Mucosa of stomach (tissue), 1 donor: ENCODE measurements around the gene PDCD4.

Experiments
- H3K27me3 ChIP-seq: one replicate; pipeline ENCODE4 v1.7.0; 2013; ENCODE audit warnings: mild to moderate bottlenecking, low read length; ENCODE audit not compliant: control insufficient read depth, insufficient read depth
- H3K36me3 ChIP-seq: one replicate; pipeline ENCODE4 v1.7.0; 2013; ENCODE audit warnings: low read length; ENCODE audit not compliant: control insufficient read depth, insufficient read depth
- H3K4me1 ChIP-seq: one replicate; pipeline ENCODE4 v1.7.0; 2013; ENCODE audit warnings: mild to moderate bottlenecking, low read length; ENCODE audit not compliant: control insufficient read depth, insufficient read depth
- H3K4me3 ChIP-seq: one replicate; pipeline ENCODE4 v1.7.0; 2013; ENCODE audit warnings: low read length
- H3K9ac ChIP-seq: one replicate; pipeline ENCODE4 v1.7.0; 2013; ENCODE audit warnings: mild to moderate bottlenecking, low read length, moderate library complexity
- H3K9me3 ChIP-seq: one replicate; pipeline ENCODE4 v1.7.0; 2013; ENCODE audit warnings: mild to moderate bottlenecking, low read length, moderate library complexity; ENCODE audit not compliant: control insufficient read depth
- donor health status: Pancreatic carcinoma.

PDCD4 gene

GRCh38 chr10:110843796-110844616 lies 27.7 kb upstream of the PDCD4 start:
- no peak overlapping the region for H3K4me3 ChIP-seq
- peaks cover 83% of the 10 kb centered on the region for H3K4me1 ChIP-seq
- no peaks in the 10 kb centered on the region for H3K27me3 ChIP-seq
- H3K36me3 ChIP-seq, result no peaks in the 10 kb centered on the region
- no peak overlapping the region for H3K9ac ChIP-seq
- H3K9me3 ChIP-seq, result no peaks in the 10 kb centered on the region

DNA sequence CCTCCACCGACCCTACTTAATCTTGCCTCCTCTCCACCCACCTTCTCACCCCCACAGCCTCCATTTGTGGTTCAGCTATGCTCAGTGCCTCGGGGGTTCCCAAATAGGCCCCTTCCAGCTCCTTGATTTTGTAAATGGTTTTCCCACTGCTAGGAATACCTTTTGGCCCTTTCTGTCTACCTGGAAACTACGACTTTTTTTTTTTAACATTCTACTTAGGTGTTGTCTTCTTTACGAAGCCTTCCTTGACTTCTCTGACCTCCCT lies 27.2 kb upstream of the PDCD4 start:
- Histone ChIP-seq H3K9ac (no peak overlapping the region), H3K4me3 (no peak overlapping the region), H3K4me1 (peaks cover 80% of the 10 kb centered on the region)

DNA sequence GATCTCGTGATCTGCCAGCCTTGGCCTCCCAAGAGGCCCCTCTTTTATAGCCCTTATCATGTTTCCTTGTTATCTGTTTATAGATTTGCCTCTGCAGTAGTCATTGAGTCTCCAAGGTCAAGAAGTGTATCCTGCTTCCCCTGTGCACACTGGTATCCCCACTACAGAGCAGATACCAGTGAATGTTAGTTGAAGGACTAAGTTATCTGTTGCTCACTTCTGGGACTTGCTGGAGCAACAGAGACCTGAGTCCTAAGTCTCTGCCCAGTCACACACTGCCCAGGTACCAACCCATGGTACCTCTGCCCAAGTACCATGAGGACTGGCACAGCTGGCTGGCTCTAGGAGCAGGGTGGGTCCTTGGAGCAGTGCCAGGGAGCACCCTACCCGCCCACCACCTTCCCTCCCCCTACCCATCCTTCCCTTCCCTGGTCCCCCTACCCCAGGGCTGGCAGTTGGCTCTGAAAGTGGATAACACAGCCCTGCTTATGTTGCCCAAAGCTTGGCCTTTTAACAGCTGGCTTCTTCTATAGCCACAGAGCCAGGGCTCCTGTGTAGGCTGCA lies 26.5 kb upstream of the PDCD4 start:
- H3K36me3 ChIP-seq, result no peaks in the 10 kb centered on the region
- peaks cover 72% of the 10 kb centered on the region for H3K4me1 ChIP-seq
- H3K9me3 ChIP-seq, result no peaks in the 10 kb centered on the region
- H3K9ac ChIP-seq, result peak overlapping the region; percentile 25
- H3K27me3 ChIP-seq, result no peaks in the 10 kb centered on the region
- H3K4me3 ChIP-seq, result no peak overlapping the region

More for the DNA sequence above, 27.2 kb upstream of the PDCD4 start:
- no peaks in the 10 kb centered on the region for H3K36me3 ChIP-seq
- no peaks in the 10 kb centered on the region for H3K27me3 ChIP-seq
- H3K9me3 ChIP-seq, result no peaks in the 10 kb centered on the region

DNA sequence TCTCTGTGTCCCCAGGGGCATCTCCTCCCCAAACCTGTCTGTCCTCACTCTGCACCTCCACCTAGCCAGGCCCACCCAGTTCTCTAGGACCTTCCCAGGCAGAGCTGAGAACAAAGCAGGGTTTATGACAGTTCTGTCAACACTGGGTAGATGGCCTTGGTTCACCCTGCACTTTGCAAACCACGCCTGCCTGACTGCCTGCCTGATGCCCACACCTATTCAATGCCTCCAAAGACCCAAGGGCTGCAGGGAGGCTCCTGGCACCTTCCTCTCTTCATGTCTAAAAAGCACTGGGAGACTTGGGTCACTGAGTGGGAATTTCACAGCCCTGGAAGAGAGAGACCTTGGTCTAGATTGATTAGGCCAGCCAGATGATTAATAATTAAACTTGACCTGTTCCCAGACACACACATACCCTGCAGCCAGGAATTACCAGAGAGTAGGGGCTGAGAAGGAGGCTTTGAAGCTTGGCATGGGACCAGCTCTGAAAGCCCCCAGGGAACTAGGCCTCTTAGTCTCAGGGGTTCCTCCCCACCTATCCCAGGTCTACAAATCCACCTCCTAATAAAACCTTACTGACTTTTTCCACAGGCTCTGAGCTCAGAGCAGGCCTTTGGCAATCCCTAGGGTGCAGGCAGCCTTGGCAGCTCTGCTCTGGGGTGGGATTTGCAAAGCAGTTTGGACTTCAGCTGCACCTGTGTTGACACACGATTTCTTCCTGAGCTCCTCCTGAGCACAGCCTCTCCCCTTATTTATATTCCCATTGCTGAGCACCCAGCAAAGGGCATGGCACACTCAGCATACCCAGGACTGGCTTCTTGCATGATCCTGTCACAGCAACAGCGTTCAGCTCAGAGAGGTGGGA lies 25.7 kb upstream of the PDCD4 start:
- no peaks in the 10 kb centered on the region for H3K36me3 ChIP-seq
- no peaks in the 10 kb centered on the region for H3K27me3 ChIP-seq
- peaks cover 68% of the 10 kb centered on the region for H3K4me1 ChIP-seq
- H3K9ac ChIP-seq, result peak overlapping the region; percentile 25
- H3K4me3 ChIP-seq, result no peak overlapping the region
- H3K9me3 ChIP-seq, result no peaks in the 10 kb centered on the region

GRCh38 chr10:110847374-110847773 lies 24.4 kb upstream of the PDCD4 start:
- H3K9ac ChIP-seq, result no peak overlapping the region
- H3K36me3 ChIP-seq, result no peaks in the 10 kb centered on the region
- H3K4me1 ChIP-seq, result peaks cover 64% of the 10 kb centered on the region
- no peaks in the 10 kb centered on the region for H3K27me3 ChIP-seq
- no peaks in the 10 kb centered on the region for H3K9me3 ChIP-seq
- H3K4me3 ChIP-seq, result no peak overlapping the region

DNA sequence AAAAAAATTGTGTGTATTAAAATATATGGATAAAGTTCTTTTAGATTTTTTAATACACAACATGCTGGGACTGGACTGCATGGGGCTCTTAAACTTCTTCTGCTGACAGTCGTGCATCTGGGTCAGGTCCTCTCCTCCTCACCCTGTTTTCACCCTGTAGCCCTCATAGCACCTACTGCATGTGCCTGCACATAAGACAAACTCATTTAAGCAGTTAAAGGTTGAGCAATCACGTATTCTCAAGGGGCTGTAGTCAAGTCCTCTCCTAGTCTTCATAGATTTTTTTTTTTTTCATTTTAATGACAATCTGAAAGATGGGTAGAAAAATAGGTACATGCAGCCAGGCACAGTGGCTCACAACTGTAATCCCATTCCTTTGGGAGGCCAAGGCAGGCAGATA lies 23.6 kb upstream of the PDCD4 start:
- Histone ChIP-seq H3K27me3 (no peaks in the 10 kb centered on the region), H3K9ac (no peak overlapping the region), H3K9me3 (no peaks in the 10 kb centered on the region), H3K4me1 (peaks cover 63% of the 10 kb centered on the region), H3K4me3 (no peak overlapping the region), H3K36me3 (no peaks in the 10 kb centered on the region)

DNA sequence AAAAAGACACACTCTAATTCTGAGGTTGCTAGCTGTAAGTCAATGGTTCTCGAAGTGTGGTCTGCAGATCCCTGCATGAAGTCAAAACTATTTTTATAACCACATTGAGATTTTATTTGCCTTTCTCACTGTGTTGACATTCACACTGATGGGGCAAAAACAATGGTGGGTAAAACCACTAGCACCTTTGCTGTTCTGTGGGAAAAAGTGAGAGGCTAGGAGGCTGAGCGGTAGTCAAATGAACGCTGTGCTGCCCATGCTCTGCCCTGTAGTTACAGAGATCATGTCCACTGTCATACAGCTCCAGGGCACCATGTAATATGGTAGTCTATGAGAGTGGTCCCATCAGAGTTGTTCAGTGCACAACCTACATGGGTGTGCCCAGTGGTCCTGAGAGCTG lies 21.6 kb upstream of the PDCD4 start:
- H3K9ac ChIP-seq, result no peak overlapping the region
- H3K4me1 ChIP-seq, result peaks cover 45% of the 10 kb centered on the region
- H3K36me3 ChIP-seq, result no peaks in the 10 kb centered on the region
- no peaks in the 10 kb centered on the region for H3K9me3 ChIP-seq
- no peaks in the 10 kb centered on the region for H3K27me3 ChIP-seq
- no peak overlapping the region for H3K4me3 ChIP-seq

- H3K9me3 ChIP-seq, result no peaks in the 10 kb centered on the region
- H3K4me1 ChIP-seq, result peaks cover 39% of the 10 kb centered on the region
- no peaks in the 10 kb centered on the region for H3K27me3 ChIP-seq
- H3K36me3 ChIP-seq, result no peaks in the 10 kb centered on the region
- H3K4me3 ChIP-seq, result no peak overlapping the region
- no peak overlapping the region for H3K9ac ChIP-seq
Observed at GRCh38 chr10:110851020-110851612, 20.6 kb upstream of the PDCD4 start.

- Histone ChIP-seq H3K9ac (no peak overlapping the region), H3K36me3 (no peaks in the 10 kb centered on the region), H3K27me3 (no peaks in the 10 kb centered on the region), H3K4me1 (peaks cover 29% of the 10 kb centered on the region), H3K9me3 (no peaks in the 10 kb centered on the region), H3K4me3 (no peak overlapping the region)
Observed at GRCh38 chr10:110852255-110852896, 19.4 kb upstream of the PDCD4 start.

- H3K27me3 ChIP-seq, result no peaks in the 10 kb centered on the region
- no peak overlapping the region for H3K4me3 ChIP-seq
- H3K36me3 ChIP-seq, result no peaks in the 10 kb centered on the region
- no peaks in the 10 kb centered on the region for H3K9me3 ChIP-seq
- H3K9ac ChIP-seq, result no peak overlapping the region
- peaks cover 33% of the 10 kb centered on the region for H3K4me1 ChIP-seq
Observed at GRCh38 chr10:110852947-110853346, 18.8 kb upstream of the PDCD4 start.

DNA sequence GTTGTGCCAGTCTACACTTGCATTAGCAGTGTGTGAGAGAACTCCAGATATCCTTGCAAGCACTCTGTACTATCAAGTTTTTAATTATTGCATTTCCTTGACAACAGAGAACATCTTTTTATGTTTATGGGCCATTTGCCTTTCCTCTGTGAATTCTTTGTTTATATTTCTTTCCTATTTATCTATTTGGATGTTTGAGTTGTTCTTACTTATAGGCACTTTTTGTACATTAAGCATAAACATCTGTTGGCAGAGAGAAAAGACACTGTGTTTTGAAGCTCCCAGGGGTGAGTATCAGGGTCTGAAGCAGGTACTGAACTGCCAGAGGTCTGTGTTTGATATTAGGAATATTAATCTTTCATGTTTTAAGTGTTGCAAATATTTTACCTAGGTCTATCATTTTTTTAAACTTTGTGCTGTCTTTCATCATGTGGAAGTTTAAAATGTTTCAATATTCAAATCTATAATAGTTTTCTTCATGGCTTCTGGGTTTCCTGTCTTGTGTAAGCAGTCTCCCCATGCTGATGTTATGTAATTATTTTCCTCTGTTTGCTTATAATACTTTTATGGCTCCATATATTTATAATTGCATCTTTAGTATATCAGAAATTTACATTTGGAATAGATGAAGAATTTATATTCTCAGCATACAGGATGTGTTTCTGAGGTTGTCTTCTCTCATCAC lies 17.7 kb upstream of the PDCD4 start:
- Histone ChIP-seq H3K27me3 (no peaks in the 10 kb centered on the region), H3K4me3 (no peak overlapping the region), H3K4me1 (peaks cover 39% of the 10 kb centered on the region)

More for the DNA sequence above, 17.7 kb upstream of the PDCD4 start:
- Histone ChIP-seq H3K9ac (no peak overlapping the region), H3K36me3 (no peaks in the 10 kb centered on the region), H3K9me3 (no peaks in the 10 kb centered on the region)
